Inferior parietal cortex (tissue), 1 donor: ENCODE data around the gene HLCS.

Experiments
- DNase-seq: peaks from one replicate; pipeline ENCODE4 v3.0.0-alpha.2; 2016; ENCODE audit errors: extremely low spot score

Gene HLCS

GRCh38 chr21:36747041-36747814, 219.2 kb downstream of the HLCS start:
- DNase-seq = no peak

DNA sequence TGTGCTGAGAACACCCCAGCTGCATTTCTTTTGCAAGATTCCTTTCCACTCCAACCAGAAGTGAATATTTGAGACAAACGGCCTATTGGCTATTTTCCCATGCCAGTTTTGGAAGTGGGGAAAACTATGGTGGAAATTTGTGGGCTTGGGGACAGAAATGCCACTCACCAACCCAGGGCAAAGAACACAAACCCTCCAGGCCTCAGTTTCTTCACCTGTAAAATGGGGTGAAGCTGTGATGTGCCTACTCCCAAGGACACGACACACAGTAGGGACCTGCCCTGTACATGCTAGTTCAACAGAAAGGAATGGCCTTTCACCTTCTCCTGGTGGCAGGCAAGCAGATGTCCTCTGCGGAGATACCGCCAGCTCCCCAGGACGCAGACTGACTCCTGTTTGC, 221.0 kb downstream of the HLCS start:
- no peak for DNase-seq

DNA sequence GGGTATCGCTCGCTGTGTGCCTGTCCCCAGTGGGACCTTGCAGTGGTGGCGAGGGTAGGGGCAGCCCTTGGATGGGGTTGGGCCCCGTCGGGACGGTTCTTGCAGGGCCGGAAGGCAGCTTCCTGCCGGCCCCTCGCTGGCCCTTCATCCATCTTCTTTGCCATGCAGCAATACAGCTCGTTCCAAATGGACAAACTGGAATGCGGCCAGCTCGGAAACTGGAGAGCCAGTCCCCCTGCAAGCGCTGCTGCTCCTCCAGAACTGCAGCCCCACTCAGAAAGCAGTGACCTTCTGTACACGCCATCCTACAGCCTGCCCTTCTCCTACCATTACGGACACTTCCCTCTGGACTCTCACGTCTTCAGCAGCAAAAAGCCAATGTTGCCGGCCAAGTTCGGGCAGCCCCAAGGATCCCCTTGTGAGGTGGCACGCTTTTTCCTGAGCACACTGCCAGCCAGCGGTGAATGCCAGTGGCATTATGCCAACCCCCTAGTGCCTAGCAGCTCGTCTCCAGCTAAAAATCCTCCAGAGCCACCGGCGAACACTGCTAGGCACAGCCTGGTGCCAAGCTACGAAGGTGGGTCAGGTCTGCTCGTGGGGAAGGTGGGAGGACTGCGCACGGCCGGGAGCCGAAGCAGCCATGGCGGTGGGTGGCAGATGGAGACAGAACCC, 221.8 kb downstream of the HLCS start:
- DNase-seq = no peak

DNA sequence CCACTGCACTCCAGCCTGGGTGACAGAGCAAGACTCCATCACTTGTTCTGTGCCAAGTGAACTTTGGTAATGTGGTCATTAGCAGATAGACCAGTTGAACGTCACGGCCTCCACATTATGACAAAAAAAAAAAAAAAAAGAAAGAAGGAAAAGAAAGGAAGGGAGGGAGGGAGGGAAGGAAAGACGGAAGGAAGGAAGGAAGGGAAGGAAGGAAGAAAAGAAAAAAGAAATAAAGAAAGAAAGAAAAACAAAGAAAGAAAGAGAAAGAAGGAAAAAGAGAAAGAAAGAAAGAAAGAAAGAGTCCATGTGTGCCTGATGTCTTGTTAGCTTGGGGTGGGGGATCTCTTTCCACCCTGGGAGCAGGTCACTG, 222.3 kb downstream of the HLCS start:
- DNase-seq = no peak

- no peak for DNase-seq
Observed at GRCh38 chr21:36743446-36743845, 223.0 kb downstream of the HLCS start.

GRCh38 chr21:36743008-36743407, 223.5 kb downstream of the HLCS start:
- no peak for DNase-seq

DNA sequence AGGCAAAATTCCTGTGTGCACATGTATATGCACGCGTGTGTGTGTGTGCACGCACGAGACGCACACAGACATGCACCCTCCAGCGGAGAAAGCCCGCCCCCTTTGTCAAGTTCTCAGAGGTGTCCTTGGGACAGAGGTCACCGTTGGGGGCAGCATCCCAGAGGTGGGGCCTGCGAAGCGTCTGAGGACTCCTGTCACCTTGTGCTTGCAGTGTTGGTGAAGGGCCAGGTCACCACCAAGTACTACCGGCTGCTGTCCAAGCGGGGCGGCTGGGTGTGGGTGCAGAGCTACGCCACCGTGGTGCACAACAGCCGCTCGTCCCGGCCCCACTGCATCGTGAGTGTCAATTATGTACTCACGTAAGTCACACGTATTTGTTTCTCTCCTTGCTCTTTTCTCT, 225.0 kb downstream of the HLCS start:
- DNase-seq = no peak

DNA sequence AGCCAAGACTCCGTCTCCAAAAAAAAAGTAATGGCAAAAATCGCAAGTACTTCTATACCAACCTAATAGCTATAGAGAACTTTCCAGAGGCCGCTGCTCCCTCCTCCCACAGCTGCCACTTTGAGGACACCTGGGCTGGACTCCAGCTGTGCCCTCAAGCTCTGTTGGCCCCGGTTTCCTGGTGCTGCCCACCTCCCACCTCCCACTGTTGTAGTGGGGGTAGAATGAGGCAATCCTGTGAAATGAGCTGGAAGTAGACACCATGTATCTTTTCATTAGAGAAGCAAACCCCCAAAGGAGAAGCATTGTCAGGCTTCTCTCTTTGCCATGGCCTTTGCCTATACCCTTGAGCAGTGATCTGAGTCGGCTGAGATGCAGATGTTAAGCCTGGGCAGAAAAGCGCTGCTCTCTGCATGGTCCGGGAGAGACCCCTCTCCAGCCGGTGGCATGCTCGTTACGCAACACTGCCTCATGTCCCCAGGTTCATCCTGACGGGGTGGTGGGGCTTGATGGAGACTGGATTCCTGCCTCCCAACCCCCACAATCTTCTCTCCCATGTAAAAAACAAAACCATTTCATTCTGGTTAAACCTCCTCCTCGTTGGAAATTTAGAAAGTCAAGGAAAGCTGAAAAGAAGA, 227.9 kb downstream of the HLCS start:
- DNase-seq = no peak

GRCh38 chr21:36735724-36736320, 230.6 kb downstream of the HLCS start:
- DNase-seq = no peak

DNA sequence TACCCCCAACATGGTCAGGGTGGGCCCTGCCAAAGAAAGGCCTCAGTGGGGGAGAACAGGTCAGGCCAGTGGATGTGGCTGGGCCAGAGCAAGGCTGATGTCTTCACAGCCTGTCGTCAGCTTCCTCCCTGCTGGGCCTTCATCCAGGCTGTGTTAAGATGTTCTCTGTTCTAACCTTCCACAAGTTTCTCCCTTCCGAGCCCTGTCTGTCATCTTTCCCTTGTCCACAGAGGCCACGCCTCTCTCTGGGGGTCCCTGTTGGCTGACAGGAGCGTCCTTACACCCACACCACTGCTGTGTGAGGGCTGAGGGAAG, 231.3 kb downstream of the HLCS start:
- DNase-seq = no peak

DNA sequence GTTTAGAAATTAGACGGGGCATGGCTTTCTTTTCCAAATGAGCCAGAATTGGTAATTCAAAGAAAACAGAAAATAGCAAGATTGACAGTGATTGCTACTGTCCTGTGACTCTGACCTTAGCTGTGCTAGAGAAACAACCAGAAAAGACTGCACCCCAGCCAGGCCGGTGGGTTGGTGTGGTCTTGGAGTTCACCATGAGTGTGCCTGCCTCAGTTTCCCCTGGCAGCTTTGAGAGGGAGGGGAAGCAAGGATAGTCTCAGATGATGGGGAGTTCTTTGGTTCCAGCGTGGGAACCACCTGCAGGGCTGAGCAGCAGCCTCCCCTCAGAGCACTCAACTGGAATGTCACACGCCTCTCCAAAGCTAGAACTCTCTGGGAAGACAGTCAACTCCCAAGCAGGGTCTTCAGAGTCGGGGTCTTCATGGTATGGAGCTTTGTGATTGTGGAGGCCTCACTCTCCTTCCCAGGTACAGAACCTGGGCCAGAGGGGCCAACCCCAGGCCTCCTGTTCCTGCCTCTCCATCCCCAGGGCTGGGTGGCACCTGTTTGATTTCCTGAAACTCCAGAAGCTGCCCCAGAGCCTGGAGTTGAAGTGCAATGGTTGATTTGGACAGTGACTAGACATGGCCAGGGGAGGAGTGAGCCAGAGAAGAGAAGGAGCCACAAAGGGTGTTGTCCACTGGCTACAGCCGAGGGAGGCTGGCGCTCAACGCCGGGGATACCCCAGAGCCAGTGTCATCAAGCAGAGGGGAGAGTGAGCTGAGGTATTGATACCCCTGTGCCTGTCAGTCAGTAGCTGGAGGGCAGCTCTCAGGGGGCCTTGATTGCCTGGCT, 231.9 kb downstream of the HLCS start:
- DNase-seq = no peak

- DNase-seq = no peak
Observed at GRCh38 chr21:36733857-36734256, 232.6 kb downstream of the HLCS start.

- DNase-seq = no peak
Observed at GRCh38 chr21:36732761-36733160, 233.7 kb downstream of the HLCS start.

- DNase-seq = no peak
Observed at GRCh38 chr21:36732217-36732616, 234.3 kb downstream of the HLCS start.

DNA sequence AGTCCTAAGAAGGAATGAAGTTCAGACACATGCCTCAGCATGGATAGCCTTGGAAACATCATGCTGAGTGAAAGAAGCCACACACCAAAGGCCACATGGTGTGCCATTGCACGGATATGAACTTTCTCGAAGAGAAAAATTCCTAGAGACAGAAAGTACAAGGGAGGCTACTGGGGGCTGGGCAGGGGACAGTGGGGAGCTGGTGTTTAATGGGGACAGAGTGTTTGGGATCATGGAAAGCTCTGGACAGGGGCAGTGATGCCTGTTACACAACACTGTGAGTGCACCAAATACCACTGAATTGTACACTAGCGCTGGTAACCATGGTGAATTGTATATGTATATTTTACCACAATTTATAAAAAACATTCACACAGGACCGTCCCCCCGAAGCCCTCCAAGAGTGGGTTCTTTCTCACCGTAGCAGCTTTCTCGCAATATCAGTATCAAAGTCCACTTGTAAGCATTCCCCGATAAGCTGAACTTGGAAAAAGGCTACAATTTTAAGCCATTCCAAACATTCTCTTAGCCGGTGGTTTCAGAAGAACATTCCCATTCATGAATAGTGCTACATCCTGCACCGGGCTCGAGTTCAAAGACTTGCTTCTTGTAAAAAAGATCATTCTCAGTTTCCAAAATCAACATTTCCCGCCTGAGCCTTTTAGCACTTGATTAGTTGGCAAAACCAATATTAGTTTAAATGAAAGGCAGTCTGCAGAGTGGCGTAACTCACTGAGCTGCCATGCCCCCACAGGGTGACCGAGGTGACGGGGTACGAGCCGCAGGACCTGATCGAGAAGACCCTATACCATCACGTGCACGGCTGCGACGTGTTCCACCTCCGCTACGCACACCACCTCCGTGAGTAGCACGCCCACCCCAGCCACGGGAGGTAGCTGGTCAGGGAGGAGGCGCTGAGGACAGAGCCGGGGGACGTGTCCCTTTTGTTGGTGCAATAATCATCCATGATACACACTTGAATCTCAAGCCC, 235.9 kb downstream of the HLCS start:
- DNase-seq = no peak

- no peak for DNase-seq
Observed at GRCh38 chr21:36729310-36729970, 237.0 kb downstream of the HLCS start.

DNA sequence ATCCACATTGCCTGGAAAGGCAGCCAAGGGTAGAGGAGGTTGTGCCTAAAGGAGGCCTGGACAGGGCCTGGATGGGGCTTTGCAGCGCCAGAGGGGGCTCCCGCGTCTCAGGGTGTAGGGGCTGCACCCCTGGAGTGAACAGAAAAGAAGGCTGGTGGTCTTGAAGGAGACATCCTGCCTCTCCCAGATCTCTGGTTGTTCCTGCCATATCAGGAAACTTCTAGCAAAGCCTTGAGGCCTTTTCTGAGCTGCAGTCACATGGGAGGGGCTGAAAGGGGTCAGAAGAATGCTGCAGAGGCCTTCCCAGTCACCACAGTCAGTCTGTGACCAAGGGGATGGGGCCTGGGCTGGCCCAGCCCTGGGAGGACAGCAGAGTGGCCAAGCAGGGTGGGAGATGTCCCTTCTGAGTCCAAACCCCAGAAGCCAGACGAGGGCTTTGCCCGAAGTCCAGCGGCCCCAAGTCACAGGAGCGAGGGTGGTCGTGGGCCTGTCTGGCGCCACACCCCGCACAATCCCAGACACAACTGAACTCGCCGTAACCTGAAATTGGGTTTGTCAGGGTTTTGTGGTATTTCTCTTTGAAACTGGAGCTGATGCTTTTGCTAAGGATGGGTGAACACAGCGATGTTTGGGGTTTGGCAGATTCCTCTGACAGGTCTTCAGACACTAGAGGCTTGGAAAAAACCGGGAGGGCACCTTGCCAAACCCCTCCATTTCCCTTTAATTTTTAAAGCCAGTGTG, 237.9 kb downstream of the HLCS start:
- DNase-seq = no peak

- no peak for DNase-seq
Observed at GRCh38 chr21:36727866-36728265, 238.6 kb downstream of the HLCS start.

- no peak for DNase-seq
Observed at GRCh38 chr21:36725793-36726386, 240.6 kb downstream of the HLCS start.
